ENCODE data around the gene DIRAS1.
"Not testable (repeated sequence)": the region's sequence is repeated elsewhere in the genome, so short reads cannot be mapped to it uniquely, and the experiment has no call there.

The DIRAS1 gene

DNA sequence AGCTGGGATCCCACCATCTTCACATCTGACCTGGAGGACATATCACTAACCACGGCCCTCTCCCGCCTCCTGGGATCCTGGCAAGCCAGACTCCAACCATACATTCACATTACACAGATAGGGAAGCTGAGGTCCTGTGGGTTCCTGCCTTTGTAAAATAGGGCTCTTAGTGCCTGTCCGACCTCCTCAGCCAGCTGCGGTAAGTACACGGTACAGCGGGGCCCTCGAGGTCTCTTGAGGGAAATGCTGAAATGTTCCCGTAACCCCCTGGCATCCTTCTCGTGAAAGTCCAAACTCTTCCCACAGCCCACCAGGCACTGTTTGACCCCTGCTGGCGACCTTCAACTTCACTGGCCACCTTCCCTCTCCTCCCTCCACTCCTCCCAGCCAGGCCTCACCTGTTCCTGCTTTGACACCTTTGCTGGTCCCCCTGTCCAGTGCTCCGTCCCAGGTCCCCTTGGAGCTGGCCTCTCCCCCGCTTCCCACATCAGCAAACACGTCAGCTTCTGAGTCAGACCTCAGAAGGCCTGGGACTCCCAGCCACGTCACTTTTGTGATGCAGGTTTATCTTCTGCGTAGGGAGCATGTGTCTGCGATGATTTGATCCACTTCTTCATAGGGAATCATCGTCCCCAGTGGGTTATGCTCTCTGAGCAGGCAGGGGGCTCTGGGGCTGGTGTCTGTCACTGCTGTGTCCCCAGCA lies 9.8 kb downstream of the DIRAS1 start:
- no peak for DNase-seq (ENCODE audit: low read depth)

DNA sequence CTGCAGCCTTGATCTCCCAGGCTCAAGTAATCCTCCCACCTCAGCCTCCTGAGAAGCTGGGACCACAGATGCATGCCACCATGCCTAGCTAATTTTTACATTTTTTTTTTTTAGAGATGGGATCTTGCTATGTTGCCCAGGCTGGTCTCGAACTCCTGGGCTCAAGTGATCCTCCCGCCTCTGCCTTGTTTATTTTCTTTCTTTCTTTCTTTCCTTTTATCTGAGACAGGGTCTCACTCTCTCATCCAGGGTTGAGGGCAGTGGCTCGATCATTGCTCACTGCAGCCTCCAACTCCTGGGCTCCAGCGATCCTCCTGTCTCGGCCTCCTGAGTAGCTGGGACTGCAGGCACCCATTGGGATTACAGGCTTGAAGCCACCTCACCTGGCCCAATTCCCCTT lies 14.9 kb downstream of the DIRAS1 start:
- no peak for DNase-seq (ENCODE audit: low read depth)

GRCh38 chr19:2703691-2704216 lies 17.4 kb downstream of the DIRAS1 start:
- DNase-seq (ENCODE audit: low read depth), result no peak

GRCh38 chr19:2703077-2703437 lies 18.1 kb downstream of the DIRAS1 start:
- DNase-seq (ENCODE audit: low read depth), result no peak

GRCh38 chr19:2702170-2703076 lies 18.7 kb downstream of the DIRAS1 start, which contains the start of gene GNG7:
Gene GNG7 (minus strand): TSS chr19:2702694. CDS start chr19:2520688, 182,006 bp downstream.
- peak; percentile 89 for DNase-seq (ENCODE audit: low read depth)

DNA sequence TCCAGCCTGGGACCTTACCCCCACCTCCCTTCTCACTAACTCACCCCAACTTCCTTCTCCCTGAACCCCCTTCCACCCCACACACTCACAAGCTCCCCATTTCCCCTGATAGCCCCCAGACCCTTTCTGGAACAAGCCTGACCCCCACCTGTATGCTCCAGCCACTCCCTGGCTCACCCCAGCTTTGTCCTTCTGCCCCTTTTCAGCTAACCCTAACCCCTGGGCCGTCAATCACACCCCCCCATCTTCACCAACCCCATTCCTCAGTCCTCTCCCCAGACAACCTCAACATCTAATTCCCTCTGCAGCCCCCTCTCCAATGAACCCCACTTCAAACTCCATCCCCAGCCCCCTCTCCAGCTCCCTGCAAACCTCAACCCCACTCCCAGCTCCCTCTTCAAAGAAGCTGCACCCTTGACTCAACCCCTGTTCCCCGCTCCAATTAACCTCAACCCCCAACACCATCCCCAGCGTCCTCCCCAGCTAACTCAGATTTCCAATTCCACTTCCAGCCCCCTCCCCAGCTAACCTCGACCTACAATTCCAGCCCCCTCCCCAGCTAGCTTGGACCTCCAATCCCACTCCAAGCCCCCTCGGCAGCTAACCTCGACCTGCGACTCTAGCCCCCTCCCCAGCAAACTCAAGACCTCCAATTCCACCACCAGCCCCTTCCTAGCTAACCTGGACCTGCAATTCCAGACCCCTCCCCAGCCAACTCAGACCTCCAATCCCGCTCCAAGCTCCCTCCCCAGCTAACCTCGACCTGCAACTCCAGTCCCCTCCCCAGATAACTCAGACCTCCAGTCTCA lies 19.6 kb downstream of the DIRAS1 start:
- no peak for DNase-seq (ENCODE audit: low read depth)

- DNase-seq (ENCODE audit: low read depth), result no peak
Observed at GRCh38 chr19:2700660-2701360, 20.4 kb downstream of the DIRAS1 start.

DNA sequence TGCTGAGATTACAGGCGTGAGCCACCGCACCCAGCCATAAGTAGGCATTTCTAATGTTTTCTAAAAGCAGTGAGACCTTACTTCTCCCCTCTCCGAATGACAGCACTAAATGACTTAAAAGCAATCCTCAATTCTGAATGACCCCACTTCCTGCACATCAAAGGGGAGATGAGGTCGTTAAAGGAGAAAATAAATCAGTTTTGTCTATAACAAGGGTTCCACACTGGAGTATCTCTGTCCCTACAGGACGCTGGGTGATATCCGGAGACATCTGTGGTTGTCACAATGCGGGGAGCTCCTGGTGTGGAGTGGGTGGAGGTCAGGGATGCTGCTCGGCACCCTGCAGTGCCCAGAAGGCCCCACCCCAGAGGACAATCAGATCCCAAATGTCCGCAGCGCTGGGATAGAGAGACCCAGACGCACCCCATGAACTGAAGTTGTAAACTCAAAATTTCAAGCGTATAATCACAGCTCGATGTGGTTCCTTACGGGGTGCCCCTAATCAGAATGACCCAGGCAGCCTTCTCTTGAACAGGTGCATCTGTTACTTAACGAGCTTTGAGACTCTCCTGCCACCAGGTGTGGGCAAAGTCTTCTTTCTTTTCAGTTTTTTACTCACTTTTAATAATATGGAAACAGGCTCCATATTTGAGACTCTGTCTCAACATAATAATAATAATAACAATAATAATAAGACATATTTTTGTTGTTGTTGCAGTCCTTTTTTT lies 21.6 kb downstream of the DIRAS1 start:
- DNase-seq (ENCODE audit: low read depth), result no peak

GRCh38 chr19:2694196-2694595 lies 27.0 kb downstream of the DIRAS1 start:
- no peak for DNase-seq (ENCODE audit: low read depth)

DNA sequence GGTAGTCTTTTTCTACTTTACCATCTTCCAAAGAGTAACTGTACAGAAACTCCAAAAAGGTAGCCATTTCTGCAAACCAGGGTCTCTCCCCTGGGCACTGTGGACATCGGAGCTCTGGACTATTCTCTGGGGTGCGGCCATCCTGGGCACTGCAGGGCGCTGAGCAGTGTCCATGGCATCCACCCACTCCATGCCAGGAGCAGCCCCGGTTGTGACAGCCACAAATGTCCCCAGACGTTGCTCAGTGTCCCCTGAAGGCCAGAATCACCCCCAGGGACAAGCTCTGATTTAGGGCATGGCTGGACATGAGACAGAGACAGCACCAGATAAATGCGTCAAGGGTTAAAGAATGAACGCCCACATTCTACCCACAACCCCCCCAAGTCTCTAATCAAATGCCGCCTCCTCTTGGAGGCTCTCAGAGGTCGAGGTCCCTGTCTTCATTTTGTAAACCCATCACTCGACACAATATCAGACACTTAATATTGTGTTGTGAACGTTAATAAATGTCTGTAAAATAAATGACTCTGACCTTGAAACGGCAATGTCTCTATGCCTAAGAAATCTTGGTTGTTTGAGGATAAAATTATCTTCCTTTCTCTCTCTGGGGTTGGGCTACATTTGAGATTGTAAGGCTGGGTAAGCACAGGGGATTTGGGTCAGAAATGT lies 27.5 kb downstream of the DIRAS1 start:
- DNase-seq (ENCODE audit: low read depth), result no peak

DNA sequence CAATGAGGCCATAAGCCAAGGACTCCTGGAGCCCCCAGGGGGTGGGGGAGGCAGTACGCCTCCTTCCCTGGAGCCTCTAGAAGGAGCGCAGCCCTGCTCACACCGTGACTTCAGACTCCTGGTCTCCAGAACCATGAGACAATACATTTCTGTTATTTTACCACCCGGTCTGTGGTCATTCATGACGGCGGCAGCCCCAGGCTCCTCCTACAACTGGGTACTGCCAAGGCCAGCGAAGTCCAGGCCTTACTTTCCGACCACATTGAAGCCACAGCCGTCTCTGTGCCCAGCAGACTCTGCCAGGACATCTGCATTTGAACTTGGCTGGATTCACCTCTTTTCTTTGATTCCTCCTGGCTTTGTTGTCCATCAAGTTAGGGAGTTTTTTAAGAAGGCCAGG lies 29.2 kb downstream of the DIRAS1 start:
- DNase-seq (ENCODE audit: low read depth), result no peak

DNA sequence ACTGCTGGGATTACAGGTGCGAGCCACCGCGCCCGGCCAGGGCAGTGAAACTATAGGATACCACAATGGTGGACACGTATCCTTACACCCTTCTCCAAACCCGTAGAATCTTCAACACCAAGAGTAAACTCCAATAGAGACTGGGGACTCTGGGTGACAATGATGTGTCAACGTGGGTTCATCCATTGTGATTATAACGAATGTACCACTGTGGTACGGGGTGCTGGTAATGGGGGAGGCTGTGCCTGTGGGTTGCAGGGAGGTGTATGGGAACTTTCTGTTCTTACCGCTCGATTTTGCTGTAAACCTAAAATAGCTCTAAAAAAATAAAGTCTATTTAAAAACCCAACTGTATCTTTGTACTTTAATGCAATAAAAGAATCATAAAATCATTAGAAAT lies 30.3 kb downstream of the DIRAS1 start:
- no peak for DNase-seq (ENCODE audit: low read depth)

- DNase-seq (ENCODE audit: low read depth), result no peak
Observed at GRCh38 chr19:2686360-2686759, 34.8 kb downstream of the DIRAS1 start.

GRCh38 chr19:2685204-2685704 lies 35.9 kb downstream of the DIRAS1 start:
- DNase-seq (ENCODE audit: low read depth), result no peak

DNA sequence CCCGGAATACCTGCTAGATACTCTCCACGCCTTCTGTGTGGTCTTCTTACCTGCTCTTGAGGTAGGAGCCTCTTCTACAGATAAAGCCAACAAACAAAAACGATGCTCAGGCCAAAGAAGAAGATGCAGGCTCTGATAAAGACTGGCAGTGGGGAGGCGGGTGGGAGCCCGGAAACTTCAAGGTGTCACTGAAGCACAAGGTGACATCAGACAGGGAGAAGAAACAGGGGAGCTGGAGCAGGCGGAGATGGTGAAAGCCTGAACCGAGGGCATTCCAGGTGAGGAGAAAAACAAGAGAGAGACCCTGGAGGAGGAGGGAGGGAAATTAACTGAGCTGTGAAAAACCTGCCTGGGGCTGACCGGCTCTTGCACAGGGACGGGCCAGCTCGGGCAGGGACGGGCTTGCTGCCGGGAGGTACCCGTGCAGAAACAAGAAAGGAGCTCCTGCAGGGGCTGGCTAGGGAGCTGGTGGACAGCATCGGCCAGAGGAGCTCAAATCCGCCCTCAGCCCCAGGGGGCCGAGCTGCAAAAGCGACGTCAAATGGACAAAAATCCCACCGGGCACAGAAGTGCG lies 37.7 kb downstream of the DIRAS1 start:
- no peak for DNase-seq (ENCODE audit: low read depth)

GRCh38 chr19:2680808-2681207 lies 40.4 kb downstream of the DIRAS1 start:
- no peak for DNase-seq (ENCODE audit: low read depth)

- DNase-seq (ENCODE audit: low read depth), result no peak
Observed at GRCh38 chr19:2679439-2679838, 41.7 kb downstream of the DIRAS1 start.

DNA sequence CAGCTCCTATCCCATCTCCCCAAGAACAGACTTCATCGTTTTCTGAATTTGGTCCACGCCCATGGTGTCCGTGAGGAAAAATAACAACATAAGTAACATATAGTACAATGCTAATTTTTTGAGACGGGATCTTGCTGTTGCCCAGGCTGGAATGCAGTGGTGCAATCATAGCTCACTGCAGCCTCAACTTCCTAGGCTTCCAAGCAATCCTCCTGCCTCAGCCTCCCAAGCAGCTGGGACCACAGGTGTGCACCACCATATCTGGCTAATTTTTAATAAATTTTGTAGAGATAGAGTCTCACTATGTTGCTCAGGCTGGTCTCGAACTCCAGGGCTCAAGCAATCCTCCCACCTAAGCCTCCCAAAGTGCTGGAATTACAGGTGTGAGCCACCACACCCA lies 42.2 kb downstream of the DIRAS1 start:
- DNase-seq (ENCODE audit: low read depth), result not testable (repeated sequence)

DNA sequence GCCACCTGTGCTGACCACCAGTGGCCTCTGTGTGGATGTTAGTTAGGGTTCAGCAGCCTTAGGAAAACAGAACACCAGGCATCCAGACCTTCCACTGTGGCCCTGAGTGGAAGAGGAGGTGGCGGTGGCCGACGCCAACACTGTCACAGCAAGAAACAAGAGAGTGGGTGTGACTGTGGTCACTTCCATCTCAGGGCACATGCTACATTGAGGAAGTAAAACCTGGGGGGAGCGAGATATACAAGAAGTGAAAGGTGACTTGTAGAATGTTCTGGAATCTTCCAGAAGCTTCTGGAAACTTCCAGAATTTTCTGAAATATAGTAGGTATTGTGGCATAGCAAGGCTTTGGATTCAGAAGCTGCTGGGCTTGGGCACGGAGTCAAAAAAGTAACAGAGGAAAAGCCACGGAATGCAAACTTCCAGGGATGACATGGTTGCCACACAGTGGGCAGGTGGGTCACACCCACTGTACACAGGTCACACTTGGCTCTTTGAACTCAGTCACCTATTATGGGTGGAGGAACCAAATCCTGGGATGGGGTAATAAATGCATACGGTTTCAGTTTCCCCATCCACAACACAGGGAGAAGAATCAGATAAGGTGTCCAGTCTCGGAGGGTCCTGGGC lies 43.0 kb downstream of the DIRAS1 start:
- DNase-seq (ENCODE audit: low read depth), result no peak
